HG02840 (cell line): ENCODE data around the gene ARHGEF11.

Source experiments
- ATAC-seq: cut with Tn5 transposase; IDR thresholded peaks from one replicate; pipeline ENCODE4 v1.9.1; 2021; ENCODE audit warnings: mild to moderate bottlenecking, moderate library complexity, moderate number of reproducible peaks; ENCODE audit not compliant: unreplicated experiment, low FRiP score

The ARHGEF11 gene

DNA sequence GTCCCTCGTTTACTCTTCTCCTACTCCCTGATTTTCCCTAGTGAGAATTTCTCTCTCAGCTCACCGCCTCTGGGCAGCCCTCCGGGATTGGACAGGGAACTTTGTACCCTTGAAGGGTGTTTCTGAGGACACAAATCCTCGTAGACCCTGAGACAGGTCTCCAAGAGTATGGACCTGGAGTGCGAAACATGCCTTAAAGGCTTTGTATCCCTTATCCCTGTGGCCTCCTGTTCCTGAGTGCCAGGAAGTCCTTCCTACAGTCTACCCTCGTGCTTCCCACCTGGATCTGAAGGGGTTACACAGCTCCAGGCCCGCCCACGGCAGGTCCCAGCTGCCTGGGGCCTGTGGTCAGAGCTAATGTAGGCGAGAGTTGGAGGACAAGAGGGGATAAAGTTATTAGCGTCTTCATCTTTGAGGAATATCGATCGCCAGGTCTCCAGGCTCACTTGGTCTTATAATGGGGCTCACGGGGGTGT lies 159.6 kb downstream of the ARHGEF11 start:
- no peak for ATAC-seq

DNA sequence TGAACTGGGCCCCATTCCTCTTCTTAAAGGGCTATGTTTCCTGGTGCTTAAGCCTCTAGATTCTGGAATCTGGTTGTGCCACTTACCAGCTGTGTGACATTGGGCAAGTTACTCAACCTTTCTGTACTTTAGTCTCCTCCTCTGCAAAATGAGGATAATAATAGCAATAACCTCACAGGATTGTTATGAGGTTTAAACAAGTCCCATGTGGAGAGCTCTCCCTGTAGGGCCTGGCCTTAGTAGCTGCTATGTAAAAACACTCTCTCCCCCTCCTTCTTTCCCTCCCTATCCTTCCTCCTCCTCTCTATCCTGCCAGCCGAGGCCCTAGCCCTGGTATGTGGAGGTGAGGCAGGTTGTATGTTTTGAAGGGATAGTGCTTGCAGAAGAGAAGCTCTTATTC lies 160.2 kb downstream of the ARHGEF11 start:
- no peak for ATAC-seq
